DND-41 (cell line): ENCODE measurements around the gene KRTAP24-1.

Experiments
- ATAC-seq: fragments of 200-7000 bp; cut with Tn5 transposase; 3 replicates; pipeline ENCODE4 v1.9.1; 2021; ENCODE audit warnings: low read depth; ENCODE audit not compliant: insufficient read depth
- DNase-seq: peaks from one replicate; pipeline ENCODE4 v3.0.0-alpha.2; 2020
- H2AFZ ChIP-seq: 2 replicates; pipeline ENCODE4 v1.6.0; 2012; ENCODE audit warnings: low read depth, low read length
- H3K27ac ChIP-seq: 2 replicates; pipeline ENCODE4 v1.5.1; 2012; ENCODE audit warnings: low read length, inconsistent platforms
- H3K27me3 ChIP-seq: fragments of 200-600 bp; sonication (generic); 2 replicates; pipeline ENCODE4 v1.6.0; 2012; ENCODE audit warnings: low read length, mild to moderate bottlenecking, inconsistent platforms; ENCODE audit not compliant: insufficient read depth, poor library complexity
- H3K36me3 ChIP-seq: 2 replicates; pipeline ENCODE4 v1.5.1; 2012; ENCODE audit warnings: low read length, inconsistent platforms; ENCODE audit not compliant: insufficient read depth
- H3K4me1 ChIP-seq: 2 replicates; pipeline ENCODE4 v1.5.1; 2012; ENCODE audit warnings: mild to moderate bottlenecking, low read length; ENCODE audit not compliant: insufficient read depth
- H3K4me2 ChIP-seq: 2 replicates; pipeline ENCODE4 v1.6.0; 2012; ENCODE audit warnings: mild to moderate bottlenecking, moderate library complexity, low read length, inconsistent platforms; ENCODE audit not compliant: insufficient read depth
- H3K4me3 ChIP-seq, 2 experiments: fragments of 200-600 bp in 1 of 2; shearing (Covaris generic) in 1 of 2; 2 replicates each; pipeline ENCODE4 v1.5.1; 2012 to 2016; ENCODE audit warnings: inconsistent platforms in 2 of 2, low read length in 2 of 2, mild to moderate bottlenecking in 2 of 2, low read depth in 1 of 2, moderate library complexity in 1 of 2
- H3K79me2 ChIP-seq: 2 replicates; pipeline ENCODE4 v1.6.0; 2012; ENCODE audit warnings: low read length, inconsistent platforms; ENCODE audit not compliant: insufficient read depth
- H3K9ac ChIP-seq: 2 replicates; pipeline ENCODE4 v1.6.0; 2012; ENCODE audit warnings: low read depth, mild to moderate bottlenecking, inconsistent platforms, low read length, moderate library complexity
- H3K9me3 ChIP-seq: 2 replicates; pipeline ENCODE4 v1.5.1; 2012; ENCODE audit warnings: low read length, moderate library complexity, mild to moderate bottlenecking, inconsistent platforms; ENCODE audit not compliant: insufficient read depth, severe bottlenecking
- H4K20me1 ChIP-seq: 2 replicates; pipeline ENCODE4 v1.6.0; 2012; ENCODE audit warnings: low read length; ENCODE audit not compliant: insufficient read depth
- EZH2 ChIP-seq: IDR thresholded peaks from 3 replicates; pipeline ENCODE4 v1.6.1; 2012; ENCODE audit warnings: borderline replicate concordance, low read depth, mild to moderate bottlenecking, moderate library complexity, low read length, inconsistent platforms; ENCODE audit not compliant: severe bottlenecking
- TF ChIP-seq, protein P1 (sequence below): IDR thresholded peaks from 2 replicates; pipeline ENCODE4 v1.5.1; 2012; ENCODE audit warnings: borderline replicate concordance, low read length, moderate library complexity, mild to moderate bottlenecking; ENCODE audit not compliant: poor library complexity, severe bottlenecking; ENCODE audit errors: extremely low read depth

The KRTAP24-1 gene

GRCh38 chr21:30268608-30269197 lies 14.0 kb downstream of the KRTAP24-1 start:
- peak; percentile 5 for DNase-seq
- Histone ChIP-seq H3K79me2 (no peaks in the 10 kb centered on the region), H3K36me3 (no peaks in the 10 kb centered on the region), H3K4me1 (no peaks in the 10 kb centered on the region), H2AFZ (no peak overlapping the region), H3K27ac (no peak overlapping the region), H4K20me1 (no peaks in the 10 kb centered on the region), H3K4me2 (no peak overlapping the region), H3K9ac (no peak overlapping the region), H3K27me3 (no peaks in the 10 kb centered on the region), H3K4me3 (no peak overlapping the region), H3K9me3 (no peaks in the 10 kb centered on the region)
- TF ChIP-seq, protein P1, sequence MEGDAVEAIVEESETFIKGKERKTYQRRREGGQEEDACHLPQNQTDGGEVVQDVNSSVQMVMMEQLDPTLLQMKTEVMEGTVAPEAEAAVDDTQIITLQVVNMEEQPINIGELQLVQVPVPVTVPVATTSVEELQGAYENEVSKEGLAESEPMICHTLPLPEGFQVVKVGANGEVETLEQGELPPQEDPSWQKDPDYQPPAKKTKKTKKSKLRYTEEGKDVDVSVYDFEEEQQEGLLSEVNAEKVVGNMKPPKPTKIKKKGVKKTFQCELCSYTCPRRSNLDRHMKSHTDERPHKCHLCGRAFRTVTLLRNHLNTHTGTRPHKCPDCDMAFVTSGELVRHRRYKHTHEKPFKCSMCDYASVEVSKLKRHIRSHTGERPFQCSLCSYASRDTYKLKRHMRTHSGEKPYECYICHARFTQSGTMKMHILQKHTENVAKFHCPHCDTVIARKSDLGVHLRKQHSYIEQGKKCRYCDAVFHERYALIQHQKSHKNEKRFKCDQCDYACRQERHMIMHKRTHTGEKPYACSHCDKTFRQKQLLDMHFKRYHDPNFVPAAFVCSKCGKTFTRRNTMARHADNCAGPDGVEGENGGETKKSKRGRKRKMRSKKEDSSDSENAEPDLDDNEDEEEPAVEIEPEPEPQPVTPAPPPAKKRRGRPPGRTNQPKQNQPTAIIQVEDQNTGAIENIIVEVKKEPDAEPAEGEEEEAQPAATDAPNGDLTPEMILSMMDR = peak; percentile 56
- TF ChIP-seq EZH2 = no peak
- no peak for ATAC-seq

DNA sequence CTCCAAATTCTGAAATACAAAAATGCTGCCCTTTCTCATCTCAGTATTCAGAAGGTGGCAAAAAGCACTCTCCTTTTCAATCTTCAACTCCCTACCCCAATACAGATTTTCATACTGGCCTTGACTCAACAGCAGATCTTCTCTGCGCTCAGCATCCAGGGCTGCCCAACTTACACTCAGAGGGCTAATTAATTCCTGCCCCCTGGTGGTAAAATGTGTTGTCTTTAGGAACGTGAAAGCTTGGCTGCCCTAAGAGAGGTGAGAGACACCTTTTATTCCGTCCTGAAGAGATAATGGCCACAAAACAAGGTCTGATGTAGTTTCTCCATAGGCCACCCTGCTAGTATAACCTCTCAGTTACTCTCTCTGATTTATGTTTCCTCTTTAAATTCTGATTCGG lies 25.0 kb downstream of the KRTAP24-1 start:
- Histone ChIP-seq H3K9ac (no peak overlapping the region), H3K4me1 (no peaks in the 10 kb centered on the region), H3K27me3 (no peaks in the 10 kb centered on the region), H3K4me3 (no peak overlapping the region), H3K79me2 (no peaks in the 10 kb centered on the region), H3K27ac (no peak overlapping the region), H2AFZ (no peak overlapping the region), H3K36me3 (no peaks in the 10 kb centered on the region), H4K20me1 (no peaks in the 10 kb centered on the region), H3K4me2 (no peak overlapping the region), H3K9me3 (no peaks in the 10 kb centered on the region)
- TF ChIP-seq, protein P1 = peak; percentile 40
- TF ChIP-seq EZH2 = no peak
- no peak for DNase-seq
- ATAC-seq = peak; percentile 44; the same call in 1 of the 3 replicates

GRCh38 chr21:30256100-30256499 lies 26.6 kb downstream of the KRTAP24-1 start:
- TF ChIP-seq, protein P1 = no peak
- no peak for TF ChIP-seq EZH2
- no peak for ATAC-seq
- Histone ChIP-seq H3K79me2 (no peaks in the 10 kb centered on the region), H3K4me3 (no peak overlapping the region), H3K4me2 (no peak overlapping the region), H3K9me3 (no peaks in the 10 kb centered on the region), H3K27me3 (no peaks in the 10 kb centered on the region), H2AFZ (no peak overlapping the region), H4K20me1 (no peaks in the 10 kb centered on the region), H3K4me1 (no peaks in the 10 kb centered on the region), H3K36me3 (no peaks in the 10 kb centered on the region), H3K9ac (no peak overlapping the region), H3K27ac (no peak overlapping the region)
- DNase-seq = no peak

- Histone ChIP-seq H3K4me3 (no peak overlapping the region), H3K79me2 (no peaks in the 10 kb centered on the region), H3K4me1 (no peaks in the 10 kb centered on the region), H3K36me3 (no peaks in the 10 kb centered on the region), H3K4me2 (no peak overlapping the region), H3K9me3 (no peaks in the 10 kb centered on the region), H3K9ac (no peak overlapping the region), H3K27ac (no peak overlapping the region), H2AFZ (no peak overlapping the region), H4K20me1 (no peaks in the 10 kb centered on the region), H3K27me3 (no peaks in the 10 kb centered on the region)
- TF ChIP-seq EZH2 = no peak
- TF ChIP-seq, protein P1 = no peak
- ATAC-seq (no peak), DNase-seq (no peak)
These were observed 27.1 kb downstream of the KRTAP24-1 start for GRCh38 chr21:30255679-30256078.
